Measurements from ENCODE around the gene SRGAP1.

SRGAP1 gene

DNA sequence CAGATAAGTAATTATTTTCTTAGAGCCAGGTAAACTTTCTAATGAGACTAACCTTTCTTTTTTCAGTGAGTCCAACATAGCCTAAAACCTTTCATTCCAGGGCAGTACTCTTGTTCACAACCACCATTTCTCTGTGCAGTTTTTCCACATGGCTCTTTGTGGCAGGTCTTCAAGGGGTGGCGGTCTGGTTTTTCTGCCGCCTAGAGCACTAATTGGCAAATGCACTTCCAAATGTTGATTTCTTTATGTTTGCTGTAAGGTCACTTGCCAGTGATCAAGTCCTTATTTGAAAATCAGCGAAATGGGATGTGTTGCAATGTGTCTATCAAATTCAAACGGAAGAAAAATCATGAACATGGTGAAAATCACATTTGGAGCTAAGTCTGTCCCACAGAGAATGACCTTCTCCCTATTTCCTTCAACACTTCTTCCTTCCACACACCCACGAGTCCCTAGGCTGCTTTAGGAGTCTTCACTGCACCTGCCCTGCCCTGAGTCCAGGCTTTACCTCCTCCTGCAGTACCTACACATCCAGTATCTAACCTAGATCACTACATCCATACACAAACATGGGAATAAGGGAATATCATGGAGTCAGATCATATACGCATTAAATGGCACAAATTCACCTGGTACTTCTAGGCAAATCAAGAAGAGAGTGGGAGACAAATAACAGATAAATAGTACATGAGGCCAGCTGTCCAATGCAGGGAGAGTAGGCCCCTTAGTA lies 1.9 kb downstream of the SRGAP1 start:
- Mint-ChIP-seq H3K27ac (no peak overlapping the region), H3K4me3 (peak overlapping the region; percentile 99), H3K36me3 (ENCODE audit: low read depth) (no peaks in the 10 kb centered on the region), H3K27me3 (ENCODE audit: low read depth, poor library complexity) (peaks cover 3% of the 10 kb centered on the region), H3K4me1 (peaks cover 27% of the 10 kb centered on the region), H3K9me3 (no peaks in the 10 kb centered on the region)
- DNase-seq: no peak
- TF ChIP-seq CTCF (IDR thresholded peaks at IDR 0.05): no peak

- H3K4me3 Mint-ChIP-seq: no peak overlapping the region
- H3K36me3 Mint-ChIP-seq (ENCODE audit: low read depth): no peaks in the 10 kb centered on the region
- no peaks in the 10 kb centered on the region for H3K9me3 Mint-ChIP-seq
- H3K27me3 Mint-ChIP-seq (ENCODE audit: low read depth, poor library complexity): no peaks in the 10 kb centered on the region
- H3K27ac Mint-ChIP-seq: no peak overlapping the region
- peaks cover 23% of the 10 kb centered on the region for H3K4me1 Mint-ChIP-seq
- no peak for TF ChIP-seq CTCF (IDR thresholded peaks at IDR 0.05)
- DNase-seq: no peak
Observed at GRCh38 chr12:63848450-63848849, 4.0 kb downstream of the SRGAP1 start.

- no peaks in the 10 kb centered on the region for H3K27me3 Mint-ChIP-seq (ENCODE audit: low read depth, poor library complexity)
- no peak overlapping the region for H3K4me3 Mint-ChIP-seq
- H3K36me3 Mint-ChIP-seq (ENCODE audit: low read depth): no peaks in the 10 kb centered on the region
- DNase-seq: no peak
- peaks cover 22% of the 10 kb centered on the region for H3K4me1 Mint-ChIP-seq
- H3K27ac Mint-ChIP-seq: no peak overlapping the region
- TF ChIP-seq CTCF (IDR thresholded peaks at IDR 0.05): no peak
- H3K9me3 Mint-ChIP-seq: no peaks in the 10 kb centered on the region
Observed at GRCh38 chr12:63849106-63849620, 4.7 kb downstream of the SRGAP1 start.

DNA sequence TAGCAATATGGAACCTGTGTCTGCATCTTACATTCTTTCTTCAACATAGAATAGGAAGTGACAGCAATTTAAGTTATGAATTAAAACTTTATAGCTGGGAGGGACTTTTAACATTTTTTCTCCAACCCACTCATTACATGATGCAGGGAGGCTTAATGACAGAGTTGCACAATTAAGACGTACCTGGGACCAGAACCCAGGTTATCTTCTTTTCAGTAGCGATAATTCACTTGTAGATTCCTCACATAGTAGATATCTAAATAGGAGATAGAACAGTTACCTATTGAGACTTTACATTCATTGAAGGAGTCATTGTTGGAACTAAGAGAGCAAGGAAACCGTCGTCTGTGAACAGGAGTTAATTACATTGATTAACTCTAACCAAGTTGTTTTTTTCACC lies 5.1 kb downstream of the SRGAP1 start:
- Mint-ChIP-seq H3K27ac (no peak overlapping the region), H3K27me3 (ENCODE audit: low read depth, poor library complexity) (no peaks in the 10 kb centered on the region), H3K36me3 (ENCODE audit: low read depth) (no peaks in the 10 kb centered on the region), H3K9me3 (no peaks in the 10 kb centered on the region), H3K4me3 (no peak overlapping the region), H3K4me1 (peaks cover 22% of the 10 kb centered on the region)
- no peak for TF ChIP-seq CTCF (IDR thresholded peaks at IDR 0.05)
- DNase-seq: no peak

DNA sequence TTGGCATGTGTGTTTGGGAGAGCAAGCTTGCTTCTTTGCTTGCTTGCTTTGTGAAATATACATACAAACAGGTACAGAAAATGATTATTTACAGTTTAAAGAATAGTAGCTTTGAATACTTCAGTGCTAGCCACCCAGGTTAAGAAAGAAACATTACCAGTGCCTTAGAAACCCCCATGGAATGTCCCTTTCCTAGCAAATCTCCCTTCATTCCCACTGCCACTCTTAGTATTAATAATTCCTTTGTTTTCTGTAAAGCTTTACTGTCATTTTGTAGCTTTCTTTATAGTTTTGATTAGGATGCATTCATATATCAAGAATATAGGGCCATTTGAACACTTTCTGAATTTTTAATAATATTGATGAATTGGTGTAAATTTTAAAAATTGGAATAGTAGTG lies 9.5 kb downstream of the SRGAP1 start:
- Mint-ChIP-seq H3K27me3 (ENCODE audit: low read depth, poor library complexity) (no peaks in the 10 kb centered on the region), H3K4me1 (no peaks in the 10 kb centered on the region), H3K9me3 (no peaks in the 10 kb centered on the region), H3K4me3 (no peak overlapping the region), H3K27ac (no peak overlapping the region), H3K36me3 (ENCODE audit: low read depth) (no peaks in the 10 kb centered on the region)
- no peak for TF ChIP-seq CTCF (IDR thresholded peaks at IDR 0.05)
- DNase-seq: no peak

- no peak for TF ChIP-seq CTCF (IDR thresholded peaks at IDR 0.05)
- H3K4me1 Mint-ChIP-seq: no peaks in the 10 kb centered on the region
- H3K27me3 Mint-ChIP-seq (ENCODE audit: low read depth, poor library complexity): no peaks in the 10 kb centered on the region
- DNase-seq: no peak
- H3K36me3 Mint-ChIP-seq (ENCODE audit: low read depth): no peaks in the 10 kb centered on the region
- no peaks in the 10 kb centered on the region for H3K9me3 Mint-ChIP-seq
- H3K27ac Mint-ChIP-seq: no peak overlapping the region
- no peak overlapping the region for H3K4me3 Mint-ChIP-seq
Observed at GRCh38 chr12:63855299-63855698, 10.8 kb downstream of the SRGAP1 start.
